Measurements from ENCODE around the gene NRF1.

Gene NRF1

DNA sequence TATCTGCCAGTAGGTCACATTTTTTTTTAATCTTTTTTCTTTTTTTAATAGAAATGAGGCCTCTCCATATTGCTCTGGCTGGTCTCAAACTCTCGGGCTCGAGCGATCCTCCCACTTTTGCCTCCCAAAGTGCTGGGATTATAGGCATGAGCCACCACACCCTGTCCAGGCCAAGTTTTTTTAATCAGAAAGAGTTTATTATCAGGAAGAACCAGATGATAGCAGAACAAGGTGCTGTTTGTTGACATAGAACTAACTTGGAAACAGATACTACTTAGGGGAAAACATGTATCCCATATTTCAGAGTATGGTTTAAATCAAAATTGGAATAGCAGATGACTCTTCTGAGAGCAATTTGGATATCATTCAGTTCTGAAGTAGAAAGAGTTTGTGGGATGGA lies 118.6 kb downstream of the NRF1 start:
- TF ChIP-seq, protein P1, sequence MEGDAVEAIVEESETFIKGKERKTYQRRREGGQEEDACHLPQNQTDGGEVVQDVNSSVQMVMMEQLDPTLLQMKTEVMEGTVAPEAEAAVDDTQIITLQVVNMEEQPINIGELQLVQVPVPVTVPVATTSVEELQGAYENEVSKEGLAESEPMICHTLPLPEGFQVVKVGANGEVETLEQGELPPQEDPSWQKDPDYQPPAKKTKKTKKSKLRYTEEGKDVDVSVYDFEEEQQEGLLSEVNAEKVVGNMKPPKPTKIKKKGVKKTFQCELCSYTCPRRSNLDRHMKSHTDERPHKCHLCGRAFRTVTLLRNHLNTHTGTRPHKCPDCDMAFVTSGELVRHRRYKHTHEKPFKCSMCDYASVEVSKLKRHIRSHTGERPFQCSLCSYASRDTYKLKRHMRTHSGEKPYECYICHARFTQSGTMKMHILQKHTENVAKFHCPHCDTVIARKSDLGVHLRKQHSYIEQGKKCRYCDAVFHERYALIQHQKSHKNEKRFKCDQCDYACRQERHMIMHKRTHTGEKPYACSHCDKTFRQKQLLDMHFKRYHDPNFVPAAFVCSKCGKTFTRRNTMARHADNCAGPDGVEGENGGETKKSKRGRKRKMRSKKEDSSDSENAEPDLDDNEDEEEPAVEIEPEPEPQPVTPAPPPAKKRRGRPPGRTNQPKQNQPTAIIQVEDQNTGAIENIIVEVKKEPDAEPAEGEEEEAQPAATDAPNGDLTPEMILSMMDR (conservative IDR thresholded peaks at IDR 0.05) = no peak
- no peak overlapping the region for H3K27ac ChIP-seq

DNA sequence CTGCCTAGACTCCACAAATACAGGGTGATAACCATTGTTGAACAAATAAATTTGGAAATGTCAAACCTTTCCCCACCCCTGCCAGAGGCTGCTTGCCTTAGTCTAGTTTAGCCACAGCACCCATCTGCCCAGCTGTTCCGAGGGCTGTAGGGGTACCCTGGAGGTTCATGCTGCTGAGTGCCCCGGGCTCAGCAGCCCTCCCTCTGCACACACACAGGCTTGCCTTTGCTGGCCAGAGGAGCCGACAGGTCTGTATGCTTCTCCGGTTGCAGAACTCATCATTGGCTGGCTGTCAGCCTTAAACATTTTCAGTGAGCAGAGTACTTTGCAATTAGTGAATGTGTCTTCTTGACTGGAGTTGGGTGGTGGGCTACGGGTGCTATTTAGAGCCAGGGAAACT lies 122.9 kb downstream of the NRF1 start:
- no peak overlapping the region for H3K27ac ChIP-seq
- TF ChIP-seq, protein P1 (conservative IDR thresholded peaks at IDR 0.05) = no peak

DNA sequence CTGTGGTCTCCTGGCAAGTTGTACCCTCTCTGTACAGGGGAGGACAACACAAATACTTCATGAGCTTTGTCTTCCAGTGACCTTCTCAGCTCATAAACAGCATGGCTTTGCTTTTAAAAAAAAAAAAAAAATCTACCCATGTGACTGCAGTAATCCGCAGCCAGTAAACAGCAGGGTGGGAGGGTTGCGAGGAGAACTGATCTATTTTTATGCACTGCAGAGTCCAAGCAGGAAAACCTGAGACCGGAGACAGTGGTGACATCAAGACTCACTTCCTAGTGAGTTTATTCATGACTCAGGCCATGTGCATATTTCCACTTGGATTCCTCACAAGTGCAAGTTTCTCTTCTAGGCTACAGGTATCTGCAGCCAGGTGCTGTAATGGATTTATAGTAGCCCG lies 127.9 kb downstream of the NRF1 start:
- TF ChIP-seq, protein P1 (conservative IDR thresholded peaks at IDR 0.05) = no peak
- H3K27ac ChIP-seq = peak overlapping the region; percentile 87

DNA sequence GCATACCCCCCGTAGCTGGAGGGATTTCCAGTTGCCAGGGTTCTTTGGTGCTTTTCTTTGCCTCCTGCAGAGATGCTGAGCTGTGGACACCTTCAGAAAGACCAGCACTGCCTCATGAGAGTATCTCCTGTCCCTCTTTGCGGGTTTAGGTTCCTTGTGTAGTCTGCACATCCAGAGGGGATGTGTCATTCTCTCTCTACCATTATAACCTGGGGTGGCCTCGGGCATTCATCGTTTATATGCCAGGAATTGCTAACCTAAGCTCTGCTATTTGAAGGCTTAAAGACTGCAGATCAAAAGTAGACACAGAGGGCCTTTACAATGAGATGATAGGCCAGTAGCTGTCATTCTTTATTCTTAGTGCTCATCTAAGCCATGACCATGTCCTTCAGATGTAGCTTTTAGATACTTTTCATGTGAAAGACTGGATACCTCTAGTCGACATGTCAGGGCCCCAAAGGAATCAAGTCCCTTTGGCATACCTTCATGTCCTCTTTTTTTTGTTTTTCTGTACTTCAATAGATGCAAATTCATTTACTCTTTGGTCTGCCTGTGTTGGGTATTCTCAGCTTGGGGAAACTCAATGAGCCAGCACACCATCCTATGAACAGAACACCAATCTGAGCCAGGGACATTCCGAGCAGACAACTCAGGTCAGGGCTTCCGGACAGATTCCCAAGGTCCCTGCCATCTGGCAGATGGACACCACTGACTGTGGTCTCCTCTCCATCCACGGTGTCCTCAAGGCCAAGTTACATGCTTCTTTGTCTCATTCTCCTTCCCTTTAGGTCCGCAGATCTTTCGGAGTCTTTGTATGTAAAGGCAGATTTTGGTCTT lies 129.3 kb downstream of the NRF1 start:
- H3K27ac ChIP-seq = peak overlapping the region; percentile 87
- TF ChIP-seq, protein P1 (conservative IDR thresholded peaks at IDR 0.05) = no peak

DNA sequence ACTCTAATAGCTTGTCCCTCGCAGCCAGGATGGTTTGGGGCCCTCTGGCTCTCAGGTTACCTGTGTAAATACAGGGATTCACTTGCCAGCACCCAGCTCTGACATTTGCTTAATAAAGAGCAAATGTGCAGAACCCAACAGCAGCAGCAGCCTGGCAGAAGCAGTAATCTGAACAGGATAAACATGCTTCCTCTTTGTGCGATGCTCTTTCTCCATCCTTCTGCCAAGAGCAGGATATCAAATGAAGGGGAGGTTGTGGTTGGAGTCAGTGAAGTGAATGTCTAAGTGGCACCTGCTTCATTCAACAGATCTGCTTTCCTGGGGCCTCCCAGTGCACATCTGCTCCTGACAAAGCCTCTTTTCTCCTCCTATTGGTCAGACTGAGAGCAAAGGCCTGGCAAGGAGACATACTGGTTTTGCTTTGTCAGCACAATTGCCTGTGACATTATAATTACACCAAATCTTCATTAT lies 130.3 kb downstream of the NRF1 start:
- TF ChIP-seq, protein P1 (conservative IDR thresholded peaks at IDR 0.05) = no peak
- peak overlapping the region; percentile 87 for H3K27ac ChIP-seq

DNA sequence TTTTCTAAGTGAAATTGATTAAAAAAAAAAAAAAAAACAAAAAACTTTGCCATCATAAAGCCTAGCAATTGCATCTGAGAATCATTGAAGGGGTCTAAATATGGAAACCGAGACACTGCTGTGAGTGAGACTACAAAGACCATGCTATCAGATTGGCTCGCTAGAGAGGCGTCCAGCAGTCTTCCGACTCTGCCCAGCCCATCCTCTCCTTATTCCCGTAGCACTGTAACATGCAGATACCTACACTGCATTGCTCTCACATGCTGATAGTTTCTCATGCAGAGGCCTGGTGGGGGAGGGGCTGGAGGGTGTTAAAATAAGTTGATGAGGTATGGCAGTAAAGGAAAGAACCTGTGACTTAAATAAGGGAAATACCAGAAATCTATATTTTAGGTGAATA lies 130.7 kb downstream of the NRF1 start:
- peak overlapping the region; percentile 87 for H3K27ac ChIP-seq
- TF ChIP-seq, protein P1 (conservative IDR thresholded peaks at IDR 0.05) = no peak

DNA sequence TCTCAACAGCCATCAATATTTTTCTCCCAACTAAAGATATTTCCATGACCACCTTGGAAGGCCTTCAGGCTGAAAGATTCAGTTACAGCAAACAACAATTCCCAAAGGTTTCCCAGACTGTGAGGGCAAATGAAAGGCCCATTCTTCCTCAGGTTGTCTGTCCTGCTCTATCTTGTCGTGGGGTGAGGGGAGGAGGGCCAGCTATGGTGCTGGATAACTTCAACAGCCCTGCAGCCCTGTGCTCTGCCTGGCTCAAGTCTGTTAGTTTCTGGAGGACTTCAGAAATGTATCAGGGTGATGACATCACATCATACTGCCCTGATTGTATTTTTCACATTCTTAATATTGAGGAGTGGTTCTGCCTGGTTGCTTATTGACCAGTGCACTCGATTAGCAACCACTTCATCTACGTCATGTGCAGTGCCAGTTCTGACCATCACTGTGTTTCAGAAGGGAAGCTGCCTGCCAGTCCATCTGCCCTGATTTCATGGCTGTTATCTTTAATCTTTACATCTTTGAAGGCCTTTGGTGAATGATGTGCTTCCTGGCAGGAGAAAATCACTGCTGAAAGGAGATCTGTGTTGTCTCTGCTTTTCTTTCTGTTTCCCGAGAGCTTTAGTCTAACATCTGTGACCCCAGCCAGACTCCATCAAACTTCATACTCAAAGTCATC lies 135.5 kb downstream of the NRF1 start:
- TF ChIP-seq, protein P1 (conservative IDR thresholded peaks at IDR 0.05) = no peak
- peak overlapping the region; percentile 11 for H3K27ac ChIP-seq

Measured in VCaP (cell line).